ENCODE data around the gene LRRC34. TPM values are rescaled to one million over a fixed set of nuclear protein-coding genes. Genes with fewer than 3 reads are reported as not detected.

LRRC34 gene
- total RNA-seq, result 4.7 and 5.8 TPM in 2 replicates

DNA sequence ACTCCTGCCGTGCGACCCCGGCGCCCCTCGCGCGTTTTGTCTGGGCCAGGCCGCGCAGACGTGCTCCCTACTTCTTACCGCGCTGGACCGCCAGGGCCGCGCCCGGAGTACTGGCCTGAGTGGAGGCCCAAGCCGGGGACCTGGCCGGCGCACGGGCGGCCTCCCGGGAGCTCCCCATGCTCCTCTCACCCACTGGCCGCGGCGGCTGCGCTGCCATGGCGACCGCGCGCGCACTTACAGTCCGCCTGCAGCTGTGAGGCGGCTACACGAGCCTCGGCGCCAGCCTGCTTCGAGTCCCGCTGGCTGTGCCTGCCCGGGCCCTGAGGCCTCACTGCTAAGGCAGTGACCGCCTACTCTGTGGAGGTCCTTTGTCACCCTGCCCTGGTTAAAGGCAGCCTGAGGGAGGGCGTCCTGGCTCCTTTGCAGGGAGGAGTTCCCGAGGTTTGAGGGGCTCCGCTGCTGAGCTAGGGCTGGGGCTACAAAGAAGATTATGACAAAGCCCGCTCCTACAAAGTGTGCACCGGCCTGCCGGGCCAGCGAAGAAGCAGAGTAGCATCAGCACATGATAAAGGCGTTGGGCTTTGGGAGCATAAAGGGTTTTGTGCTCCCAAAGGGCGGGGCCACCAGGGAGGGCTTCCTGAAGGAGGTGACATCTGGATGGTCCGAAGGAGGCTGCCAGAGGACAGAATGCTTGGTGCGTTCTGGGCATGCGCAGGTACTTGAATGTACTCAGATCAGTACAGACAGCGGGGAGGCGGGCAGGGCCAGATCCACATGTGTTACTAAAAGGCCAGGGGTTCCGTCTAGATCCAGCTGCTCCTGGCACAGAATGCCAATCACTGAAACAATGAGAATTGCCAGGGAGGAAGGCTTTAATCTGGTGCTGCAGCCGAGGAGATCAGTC, at the start of gene LRRC34, which contains the start of gene LRRIQ4:
Gene LRRC34, minus strand, starts transcription at position 573 of the 904 bp plus-strand sequence. Its CDS starts 356 bp downstream, at position 217.
Gene LRRIQ4, plus strand, starts transcription at position 539 of the 904 bp plus-strand sequence. CDS start 9,052 bp downstream, outside the sequence.
- intact Hi-C loops (cut with micrococcal nuclease), result loop anchor here (1.0 to 5.0 kb wide), 4 partner anchors 39 to 545 kb away; partner anchors contain the start of genes MYNN, SKIL and TERC

GRCh38 chr3:169861871-169862270, 49.2 kb upstream of the LRRC34 start:
- no peak for DNase-seq
- Mint-ChIP-seq H3K4me3 (no peak overlapping the region), H3K27ac (no peak overlapping the region), H3K27me3 (peaks cover 27% of the 10 kb centered on the region), H3K9me3 (no peaks in the 10 kb centered on the region), H3K36me3 (ENCODE audit: low read depth) (no peaks in the 10 kb centered on the region), H3K4me1 (peaks cover 16% of the 10 kb centered on the region)
- intact Hi-C loops (cut with micrococcal nuclease), result loop anchor here (5.0 to 10.0 kb wide), 4 partner anchors 105 to 553 kb away; partner anchors contain the start of genes CLDN11, GPR160 and PHC3

More for the DNA sequence above, at the start of gene LRRC34, which contains the start of gene LRRIQ4:
- peak within 1 kb of the TSS; percentile 91 for H3K27ac Mint-ChIP-seq
- peak; percentile 91 for DNase-seq
- H3K27me3 Mint-ChIP-seq, result peaks cover 14% of the 10 kb centered on the region
- H3K4me3 Mint-ChIP-seq, result peak within 1 kb of the TSS; percentile 92
- H3K36me3 Mint-ChIP-seq (ENCODE audit: low read depth), result peaks cover 12% of the 10 kb centered on the region
- H3K4me1 Mint-ChIP-seq, result peaks cover 40% of the 10 kb centered on the region
- peaks cover 7% of the 10 kb centered on the region for H3K9me3 Mint-ChIP-seq

GRCh38 chr3:169857811-169858210, 45.1 kb upstream of the LRRC34 start:
- H3K4me3 Mint-ChIP-seq, result no peak overlapping the region
- H3K9me3 Mint-ChIP-seq, result no peaks in the 10 kb centered on the region
- H3K36me3 Mint-ChIP-seq (ENCODE audit: low read depth), result no peaks in the 10 kb centered on the region
- intact Hi-C loops (cut with micrococcal nuclease), result no loop called here
- no peak for DNase-seq
- no peaks in the 10 kb centered on the region for H3K4me1 Mint-ChIP-seq
- H3K27ac Mint-ChIP-seq, result no peak overlapping the region
- H3K27me3 Mint-ChIP-seq, result peaks cover 32% of the 10 kb centered on the region

DNA sequence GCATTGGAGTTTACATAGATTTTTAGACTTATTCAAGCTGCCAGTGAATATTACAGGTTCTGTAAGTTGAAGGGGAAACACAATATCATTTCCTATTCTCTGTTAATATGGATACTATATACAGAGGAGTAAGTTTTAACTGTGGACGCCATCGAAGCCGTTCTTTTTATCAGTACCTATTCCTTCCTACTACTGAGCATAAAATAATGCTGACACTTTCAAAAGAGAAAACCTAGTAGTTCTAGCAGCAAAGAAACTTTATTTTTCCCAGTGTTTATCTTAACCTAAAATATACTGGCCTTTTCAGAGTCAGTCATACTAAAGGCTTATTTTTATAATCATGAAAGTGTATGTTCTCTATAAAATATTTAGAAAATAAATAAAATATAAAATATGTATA, 42.8 kb upstream of the LRRC34 start:
- intact Hi-C loops (cut with micrococcal nuclease), result no loop called here
- H3K36me3 Mint-ChIP-seq (ENCODE audit: low read depth), result no peaks in the 10 kb centered on the region
- H3K4me1 Mint-ChIP-seq, result no peaks in the 10 kb centered on the region
- H3K4me3 Mint-ChIP-seq, result no peak overlapping the region
- peaks cover 28% of the 10 kb centered on the region for H3K27me3 Mint-ChIP-seq
- DNase-seq, result no peak
- no peak overlapping the region for H3K27ac Mint-ChIP-seq
- no peaks in the 10 kb centered on the region for H3K9me3 Mint-ChIP-seq

DNA sequence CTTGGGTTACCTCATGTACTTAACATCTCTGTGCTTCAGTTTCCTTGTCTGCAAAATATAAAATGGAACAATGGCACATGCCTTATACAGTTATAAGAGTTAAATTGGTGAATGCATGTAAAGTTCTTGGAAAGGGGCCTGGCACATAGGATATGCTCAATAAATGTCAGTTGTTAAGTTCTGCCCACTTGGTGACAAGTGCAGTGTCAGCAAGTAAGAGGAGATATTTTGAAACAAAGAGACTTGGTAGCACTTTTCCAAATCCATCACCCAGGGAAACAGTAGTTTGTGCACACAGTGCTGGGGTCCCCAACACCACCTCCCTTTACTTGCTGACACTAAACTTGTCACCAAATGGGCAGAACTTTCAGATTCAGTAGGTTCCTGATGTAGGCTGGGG, 37.9 kb upstream of the LRRC34 start:
- H3K4me3 Mint-ChIP-seq, result no peak overlapping the region
- H3K4me1 Mint-ChIP-seq, result peaks cover 2% of the 10 kb centered on the region
- intact Hi-C loops (cut with micrococcal nuclease), result no loop called here
- no peaks in the 10 kb centered on the region for H3K36me3 Mint-ChIP-seq (ENCODE audit: low read depth)
- no peaks in the 10 kb centered on the region for H3K9me3 Mint-ChIP-seq
- no peak for DNase-seq
- peaks cover 27% of the 10 kb centered on the region for H3K27me3 Mint-ChIP-seq
- H3K27ac Mint-ChIP-seq, result no peak overlapping the region

- H3K4me1 Mint-ChIP-seq, result peaks cover 2% of the 10 kb centered on the region
- intact Hi-C loops (cut with micrococcal nuclease), result no loop called here
- H3K36me3 Mint-ChIP-seq (ENCODE audit: low read depth), result no peaks in the 10 kb centered on the region
- no peaks in the 10 kb centered on the region for H3K9me3 Mint-ChIP-seq
- peaks cover 25% of the 10 kb centered on the region for H3K27me3 Mint-ChIP-seq
- no peak overlapping the region for H3K4me3 Mint-ChIP-seq
- H3K27ac Mint-ChIP-seq, result no peak overlapping the region
- DNase-seq, result no peak
These were observed 36.0 kb upstream of the LRRC34 start for GRCh38 chr3:169848741-169849140.

- H3K27me3 Mint-ChIP-seq, result peaks cover 28% of the 10 kb centered on the region
- no peaks in the 10 kb centered on the region for H3K36me3 Mint-ChIP-seq (ENCODE audit: low read depth)
- intact Hi-C loops (cut with micrococcal nuclease), result no loop called here
These were observed 35.2 kb upstream of the LRRC34 start for GRCh38 chr3:169847896-169848295.

DNA sequence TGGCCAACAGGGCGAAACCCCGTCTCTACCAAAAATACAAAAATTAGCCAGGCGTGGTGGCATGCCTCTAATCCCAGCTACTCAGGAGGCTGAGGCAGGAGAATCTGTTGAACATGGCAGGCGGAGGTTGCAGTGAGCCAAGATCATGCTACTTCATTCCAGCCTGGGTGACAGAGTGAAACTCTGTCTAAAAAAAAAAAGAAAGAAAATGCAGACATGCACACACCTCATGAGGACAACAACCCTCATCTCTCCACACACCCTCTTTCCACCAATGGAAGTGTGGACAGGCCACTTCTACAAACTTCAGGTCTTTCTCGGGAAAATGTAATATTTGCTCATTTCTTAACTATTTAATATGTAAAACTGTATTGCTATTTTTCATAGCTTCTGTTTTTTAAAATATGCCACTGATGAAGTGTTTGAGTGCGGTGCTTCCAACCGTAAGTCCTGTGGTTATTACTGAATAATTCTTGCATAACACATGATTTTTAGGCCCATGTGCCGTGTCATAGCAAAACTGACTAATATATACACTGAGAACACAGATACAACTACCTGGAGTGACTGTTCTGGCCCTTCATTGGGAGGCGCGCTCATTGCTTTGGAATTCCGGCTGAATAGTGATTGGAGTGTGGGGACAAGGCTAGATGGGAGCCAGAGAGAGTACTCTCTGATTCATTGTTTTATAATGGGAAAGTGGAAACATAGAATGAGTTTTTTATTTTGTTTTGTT, 33.9 kb upstream of the LRRC34 start:
- Mint-ChIP-seq H3K36me3 (ENCODE audit: low read depth) (no peaks in the 10 kb centered on the region), H3K4me1 (peaks cover 2% of the 10 kb centered on the region), H3K4me3 (no peak overlapping the region), H3K9me3 (no peaks in the 10 kb centered on the region), H3K27me3 (peaks cover 26% of the 10 kb centered on the region), H3K27ac (no peak overlapping the region)
- intact Hi-C loops (cut with micrococcal nuclease), result no loop called here
- no peak for DNase-seq

More at GRCh38 chr3:169847896-169848295, 35.2 kb upstream of the LRRC34 start:
- no peak for DNase-seq
- Mint-ChIP-seq H3K4me1 (peaks cover 2% of the 10 kb centered on the region), H3K9me3 (no peaks in the 10 kb centered on the region), H3K4me3 (no peak overlapping the region), H3K27ac (no peak overlapping the region)

DNA sequence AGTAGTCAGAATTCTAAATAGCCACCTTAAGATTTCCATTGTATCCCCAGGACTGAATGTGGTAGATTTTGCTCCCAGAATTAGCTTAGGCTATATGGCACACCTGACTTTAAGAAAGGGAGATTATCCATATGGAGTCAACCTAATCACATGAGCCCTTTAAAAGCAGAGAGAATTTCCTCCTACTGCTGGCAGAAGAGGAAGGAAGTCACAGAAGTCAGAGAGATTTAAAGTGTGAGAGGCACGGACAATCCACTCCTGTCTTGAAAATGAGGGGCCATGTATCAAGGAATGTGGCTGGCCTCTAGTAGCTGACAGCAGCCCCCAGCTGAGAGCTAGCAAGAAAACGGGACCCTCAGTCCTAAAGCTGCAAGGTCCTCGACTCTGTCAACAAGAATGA, 30.3 kb upstream of the LRRC34 start:
- Mint-ChIP-seq H3K4me1 (peaks cover 2% of the 10 kb centered on the region), H3K4me3 (no peak overlapping the region), H3K27ac (no peak overlapping the region), H3K27me3 (peaks cover 32% of the 10 kb centered on the region), H3K36me3 (ENCODE audit: low read depth) (no peaks in the 10 kb centered on the region), H3K9me3 (no peaks in the 10 kb centered on the region)
- no peak for DNase-seq
- intact Hi-C loops (cut with micrococcal nuclease), result no loop called here

DNA sequence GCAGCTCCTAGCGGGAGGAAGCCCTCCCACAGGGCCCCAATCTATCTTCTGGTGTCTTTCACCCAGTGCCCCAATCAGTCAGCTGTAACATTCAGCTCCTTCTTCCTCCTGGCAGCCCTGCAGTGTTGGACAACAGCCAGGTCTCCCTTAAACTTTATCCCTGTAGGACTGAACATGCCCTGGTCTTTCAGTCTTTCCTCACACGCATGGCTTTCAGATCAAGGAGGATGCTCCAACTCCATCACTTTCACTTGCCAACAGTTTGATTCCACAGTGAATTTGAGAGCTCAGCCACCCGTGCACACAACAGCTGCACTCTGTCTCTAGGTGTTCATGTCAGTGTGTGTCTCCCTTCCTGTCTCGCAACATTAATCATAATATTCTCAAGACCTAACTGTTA, 28.5 kb upstream of the LRRC34 start:
- Mint-ChIP-seq H3K27ac (no peak overlapping the region), H3K4me3 (no peak overlapping the region), H3K36me3 (ENCODE audit: low read depth) (no peaks in the 10 kb centered on the region), H3K27me3 (peaks cover 29% of the 10 kb centered on the region), H3K9me3 (no peaks in the 10 kb centered on the region), H3K4me1 (no peaks in the 10 kb centered on the region)
- intact Hi-C loops (cut with micrococcal nuclease), result no loop called here
- no peak for DNase-seq

DNA sequence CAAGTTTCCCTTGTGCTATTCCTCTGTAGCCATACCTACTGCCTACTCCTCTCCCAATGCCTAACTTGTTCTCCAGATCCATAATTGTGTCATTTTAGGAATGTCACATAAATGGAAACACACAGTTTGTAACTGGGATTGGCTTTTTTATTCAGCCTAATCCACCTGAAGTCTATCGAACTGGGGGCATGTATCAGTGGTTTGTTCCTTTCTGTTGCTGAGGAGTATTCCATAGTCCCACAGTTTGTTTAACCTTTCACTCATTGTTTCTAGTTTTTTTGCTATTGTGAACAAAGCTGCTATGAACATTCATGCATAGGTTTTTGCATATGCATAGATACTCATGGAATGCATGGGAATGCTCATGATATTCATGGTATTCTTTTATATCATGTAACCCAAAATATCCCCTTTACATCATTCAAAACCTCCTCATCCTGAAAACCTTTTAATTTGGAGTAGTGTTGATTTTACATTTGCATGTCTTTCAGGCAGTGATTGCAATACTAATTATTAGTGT, 25.9 kb upstream of the LRRC34 start:
- Mint-ChIP-seq H3K4me1 (no peaks in the 10 kb centered on the region), H3K27me3 (peaks cover 23% of the 10 kb centered on the region), H3K4me3 (no peak overlapping the region), H3K27ac (no peak overlapping the region), H3K9me3 (no peaks in the 10 kb centered on the region), H3K36me3 (ENCODE audit: low read depth) (no peaks in the 10 kb centered on the region)
- DNase-seq, result no peak
- intact Hi-C loops (cut with micrococcal nuclease), result no loop called here

DNA sequence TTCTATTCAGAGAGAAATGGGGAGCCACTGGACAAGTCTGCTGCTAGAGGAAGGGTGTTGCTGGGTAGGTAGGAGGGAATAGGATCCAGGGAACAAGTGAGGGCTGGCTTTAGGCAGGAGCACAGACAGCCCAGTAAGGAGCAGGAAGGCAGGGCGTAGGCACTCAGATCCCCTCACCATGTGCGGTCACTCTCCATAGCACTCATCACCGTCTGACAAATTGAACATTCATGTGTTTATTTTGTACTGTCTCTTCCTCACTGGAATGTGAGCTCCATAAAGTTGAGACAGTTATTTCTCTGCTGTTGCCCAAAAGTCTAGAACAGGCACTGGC, 24.2 kb upstream of the LRRC34 start:
- no peak overlapping the region for H3K4me3 Mint-ChIP-seq
- intact Hi-C loops (cut with micrococcal nuclease), result no loop called here
- no peaks in the 10 kb centered on the region for H3K36me3 Mint-ChIP-seq (ENCODE audit: low read depth)
- DNase-seq, result no peak
- peaks cover 21% of the 10 kb centered on the region for H3K27me3 Mint-ChIP-seq
- no peaks in the 10 kb centered on the region for H3K9me3 Mint-ChIP-seq
- H3K27ac Mint-ChIP-seq, result no peak overlapping the region
- no peaks in the 10 kb centered on the region for H3K4me1 Mint-ChIP-seq

DNA sequence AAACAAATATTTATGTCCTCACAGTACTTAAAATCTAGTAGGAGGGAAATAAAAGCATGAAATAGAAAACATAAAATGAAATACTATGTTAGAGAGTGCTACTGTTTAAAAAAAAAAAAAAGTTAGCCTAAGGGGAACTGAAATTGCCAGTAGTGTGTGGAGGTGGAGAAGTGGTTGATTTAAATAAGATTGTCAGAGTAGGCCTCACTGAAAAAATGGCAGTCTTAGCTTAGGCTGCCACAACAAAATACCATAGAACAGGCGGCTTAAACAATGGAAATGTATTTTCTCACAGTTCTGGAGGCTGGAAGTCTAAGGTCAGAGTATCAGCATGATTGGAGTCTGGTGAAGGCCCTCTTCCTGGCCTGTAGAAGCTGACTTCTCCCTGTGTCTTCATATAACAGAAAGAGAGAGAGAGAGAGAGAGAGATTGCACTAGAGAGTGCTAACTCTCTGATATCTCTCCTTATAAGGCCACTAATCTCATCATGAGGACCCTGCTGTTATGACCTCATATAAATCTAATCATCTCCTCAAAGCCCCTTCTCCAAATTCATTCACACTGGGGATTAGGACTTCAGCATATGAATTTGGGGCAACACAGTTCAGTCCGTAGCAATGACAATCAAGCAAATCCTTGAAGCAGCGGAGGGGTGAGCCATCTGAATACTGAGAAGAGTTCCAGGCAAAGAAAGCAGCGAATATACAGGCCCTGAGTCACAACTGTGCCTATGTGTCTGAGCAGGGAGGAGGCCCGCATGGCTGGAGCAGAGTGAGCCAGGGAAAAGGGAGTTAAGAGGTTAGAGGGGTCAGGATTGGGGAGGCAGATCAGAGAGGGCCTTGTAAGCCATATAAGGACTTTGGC, 23.6 kb upstream of the LRRC34 start:
- intact Hi-C loops (cut with micrococcal nuclease), result no loop called here
- Mint-ChIP-seq H3K9me3 (no peaks in the 10 kb centered on the region), H3K27me3 (peaks cover 18% of the 10 kb centered on the region)

More for the DNA sequence above, 23.6 kb upstream of the LRRC34 start:
- Mint-ChIP-seq H3K4me3 (no peak overlapping the region), H3K4me1 (no peaks in the 10 kb centered on the region), H3K36me3 (ENCODE audit: low read depth) (no peaks in the 10 kb centered on the region), H3K27ac (no peak overlapping the region)
- DNase-seq, result no peak
